Measurements from ENCODE around the gene TYW1B.
"Not testable (repeated sequence)": the region's sequence is repeated elsewhere in the genome, so short reads cannot be mapped to it uniquely, and the experiment has no call there.

TYW1B gene
- total RNA-seq, result 10.1 to 22.8 (median 14.4) reads per million in 4 donors

- peak; percentile 93 to 99 (median 95) for DNase-seq
Measured at GRCh38 chr7:72827839-72828591, at the start of gene TYW1B. Gene TYW1B (minus strand): TSS chr7:72828200. CDS start chr7:72828075, 125 bp downstream.

GRCh38 chr7:72867591-72867990 is 39.6 kb upstream of the TYW1B start:
- DNase-seq, result not testable (repeated sequence)

- not testable (repeated sequence) for DNase-seq
Measured at GRCh38 chr7:72858846-72859400, 30.9 kb upstream of the TYW1B start.

GRCh38 chr7:72857925-72858324 is 29.9 kb upstream of the TYW1B start:
- not testable (repeated sequence) for DNase-seq

GRCh38 chr7:72855261-72855660 is 27.3 kb upstream of the TYW1B start:
- DNase-seq, result not testable (repeated sequence)

- DNase-seq, result not testable (repeated sequence)
Measured at GRCh38 chr7:72852937-72853336, 24.9 kb upstream of the TYW1B start.

- not testable (repeated sequence) for DNase-seq
Measured at GRCh38 chr7:72850746-72851145, 22.7 kb upstream of the TYW1B start.

GRCh38 chr7:72844146-72844545 is 16.1 kb upstream of the TYW1B start:
- not testable (repeated sequence) for DNase-seq

- DNase-seq, result not testable (repeated sequence)
Measured at GRCh38 chr7:72843166-72843565, 15.2 kb upstream of the TYW1B start.

GRCh38 chr7:72840966-72841511 is 13.0 kb upstream of the TYW1B start:
- not testable (repeated sequence) for DNase-seq

- not testable (repeated sequence) for DNase-seq
Measured at GRCh38 chr7:72838315-72838714, 10.3 kb upstream of the TYW1B start.

- DNase-seq, result not testable (repeated sequence)
Measured at GRCh38 chr7:72837291-72837690, 9.3 kb upstream of the TYW1B start.

- not testable (repeated sequence) for DNase-seq
Measured at GRCh38 chr7:72830567-72830966, 2.6 kb upstream of the TYW1B start.

- peak; percentile 12 to 66 (median 37) for DNase-seq
Measured at GRCh38 chr7:72829687-72830354, 1.8 kb upstream of the TYW1B start.

GRCh38 chr7:72829291-72829686 is 1.3 kb upstream of the TYW1B start:
- peak; percentile 90 to 99 (median 93) for DNase-seq

- DNase-seq, result peak in 1 of 5 donors; percentile 7
Measured at GRCh38 chr7:72823765-72824732, 4.0 kb downstream of the TYW1B start.

GRCh38 chr7:72822497-72822896 is 5.5 kb downstream of the TYW1B start:
- DNase-seq, result not testable (repeated sequence)

- not testable (repeated sequence) for DNase-seq
Measured at GRCh38 chr7:72818663-72819361, 9.2 kb downstream of the TYW1B start.

- not testable (repeated sequence) for DNase-seq
Measured at GRCh38 chr7:72817661-72818060, 10.3 kb downstream of the TYW1B start.

- DNase-seq, result not testable (repeated sequence)
Measured at GRCh38 chr7:72816370-72817157, 11.4 kb downstream of the TYW1B start.
